HT-29 (cell line): ENCODE data around the gene NPAS3. TPM values are rescaled to one million over a fixed set of nuclear protein-coding genes. Genes with fewer than 3 reads are reported as not detected.

ENCODE experiments used
- DNase-seq: peaks from one replicate; pipeline ENCODE4 v3.0.0-alpha.2; 2015; ENCODE audit warnings: low spot score
- total RNA-seq: library from RNA; depleted of rRNA; stranded (reverse); fragments of >200 nt; shearing (Covaris generic); gene quantifications from 2 replicates; pipeline ENCODE4 v1.2.3, GENCODE V29; 2014

NPAS3 gene
- total RNA-seq, 1 experiment from 2014 or later: not detected

- DNase-seq: no peak
Observed at GRCh38 chr14:33249233-33249820, 310.6 kb downstream of the NPAS3 start.

- no peak for DNase-seq
Observed at GRCh38 chr14:33250963-33251362, 312.3 kb downstream of the NPAS3 start.

- no peak for DNase-seq
Observed at GRCh38 chr14:33254342-33254741, 315.7 kb downstream of the NPAS3 start.

- DNase-seq: no peak
Observed at GRCh38 chr14:33254861-33255395, 316.2 kb downstream of the NPAS3 start.

GRCh38 chr14:33257796-33258195 is 319.1 kb downstream of the NPAS3 start:
- DNase-seq: no peak

- DNase-seq: no peak
Observed at GRCh38 chr14:33259764-33260163, 321.1 kb downstream of the NPAS3 start.

- no peak for DNase-seq
Observed at GRCh38 chr14:33271216-33271615, 332.5 kb downstream of the NPAS3 start.

- DNase-seq: no peak
Observed at GRCh38 chr14:33271891-33272290, 333.2 kb downstream of the NPAS3 start.

- DNase-seq: no peak
Observed at GRCh38 chr14:33273978-33274377, 335.3 kb downstream of the NPAS3 start.

- no peak for DNase-seq
Observed at GRCh38 chr14:33275879-33276278, 337.2 kb downstream of the NPAS3 start.

- DNase-seq: no peak
Observed at GRCh38 chr14:33279865-33280264, 341.2 kb downstream of the NPAS3 start.

GRCh38 chr14:33280646-33281045 is 342.0 kb downstream of the NPAS3 start:
- DNase-seq: no peak

- no peak for DNase-seq
Observed at GRCh38 chr14:33282331-33283230, 343.9 kb downstream of the NPAS3 start.

- no peak for DNase-seq
Observed at GRCh38 chr14:33285902-33286700, 347.4 kb downstream of the NPAS3 start.

GRCh38 chr14:33287189-33287588 is 348.5 kb downstream of the NPAS3 start:
- DNase-seq: no peak

GRCh38 chr14:33290641-33291040 is 352.0 kb downstream of the NPAS3 start:
- no peak for DNase-seq

GRCh38 chr14:33291529-33292104 is 352.9 kb downstream of the NPAS3 start:
- no peak for DNase-seq

- no peak for DNase-seq
Observed at GRCh38 chr14:33294419-33294818, 355.7 kb downstream of the NPAS3 start.

- no peak for DNase-seq
Observed at GRCh38 chr14:33297565-33297964, 358.9 kb downstream of the NPAS3 start.

- DNase-seq: no peak
Observed at GRCh38 chr14:33307691-33308251, 369.1 kb downstream of the NPAS3 start.

- no peak for DNase-seq
Observed at GRCh38 chr14:33309106-33309505, 370.4 kb downstream of the NPAS3 start.
